Ascending aorta (tissue), 2 donors: ENCODE results near the gene DHX16. TPM values are rescaled to one million over a fixed set of nuclear protein-coding genes. Genes with fewer than 3 reads are reported as not detected.

Experiments used
- DNase-seq, 2 donors: peaks; one replicate each; pipeline ENCODE4 v3.0.0-alpha.2; 2019; ENCODE audit warnings: low spot score in 2 of 2
- H3K27ac ChIP-seq, 2 donors: fragments of 200-600 bp; sonication (generic); one replicate each; pipeline ENCODE4 v1.5.1; 2016 to 2017; ENCODE audit warnings: mild to moderate bottlenecking in 1 of 2
- H3K27me3 ChIP-seq: fragments of 200-600 bp; sonication (generic); one replicate; pipeline ENCODE4 v1.5.1; 2017
- H3K36me3 ChIP-seq, 2 donors: fragments of 200-600 bp; sonication (generic); one replicate each; pipeline ENCODE4 v1.5.1; 2016
- H3K4me1 ChIP-seq, 2 donors: fragments of 200-600 bp; sonication (generic); one replicate each; pipeline ENCODE4 v1.5.1; 2016 to 2017; ENCODE audit warnings: mild to moderate bottlenecking in 1 of 2
- H3K4me3 ChIP-seq, 2 donors: fragments of 200-600 bp; sonication (generic); one replicate each; pipeline ENCODE4 v1.5.1; 2016 to 2017; ENCODE audit warnings: mild to moderate bottlenecking in 1 of 2
- H3K9me3 ChIP-seq, 2 donors: fragments of 200-600 bp; sonication (generic); one replicate each; pipeline ENCODE4 v1.5.1; 2016
- CTCF ChIP-seq, 3 experiments: fragments of 200-600 bp in 2 of 3; fragments of 450-650 bp in 1 of 3; sonication (generic) in 2 of 3; IDR thresholded peaks; one replicate each; pipeline ENCODE4 v1.5.1; 2016 to 2019; ENCODE audit warnings: antibody characterized with exemption in 3 of 3, mild to moderate bottlenecking in 1 of 3, moderate library complexity in 1 of 3
- intact Hi-C: fragments of 100-400 bp; cut with DNase I; formaldehyde crosslinking; loops from one replicate; pipeline ENCODE4 v1.15.1; 2023
- total RNA-seq: library from RNA; depleted of rRNA; stranded (reverse); fragments of >200 nt; gene quantifications from one replicate; pipeline ENCODE4 v1.1.0, GENCODE V29; 2016

Gene DHX16
- total RNA-seq, 1 donor from 2014 or later, result 39.2 TPM

GRCh38 chr6:30643656-30644055 is 29.1 kb downstream of the DHX16 start:
- intact Hi-C loops, result no loop called here
- H3K36me3 ChIP-seq, result peaks cover 12 to 25% of the 10 kb centered on the region in 2 donors
- no peaks in the 10 kb centered on the region for H3K9me3 ChIP-seq
- H3K27me3 ChIP-seq, result no peaks in the 10 kb centered on the region
- no peak overlapping the region for H3K27ac ChIP-seq
- no peak for DNase-seq
- TF ChIP-seq CTCF (IDR thresholded peaks at IDR 0.05), result no peak
- H3K4me1 ChIP-seq, result peaks cover 0 to 12% of the 10 kb centered on the region in 2 donors
- H3K4me3 ChIP-seq, result no peak overlapping the region

GRCh38 chr6:30641048-30641447 is 31.8 kb downstream of the DHX16 start:
- DNase-seq, result no peak
- Histone ChIP-seq H3K4me1 (no peaks in the 10 kb centered on the region), H3K27ac (no peak overlapping the region), H3K9me3 (no peaks in the 10 kb centered on the region), H3K36me3 (peaks cover 12 to 30% of the 10 kb centered on the region in 2 donors), H3K27me3 (no peaks in the 10 kb centered on the region), H3K4me3 (no peak overlapping the region)
- intact Hi-C loops, result no loop called here
- TF ChIP-seq CTCF (IDR thresholded peaks at IDR 0.05), result no peak

GRCh38 chr6:30640481-30640880 is 32.3 kb downstream of the DHX16 start:
- no peak for DNase-seq
- no peak for TF ChIP-seq CTCF (IDR thresholded peaks at IDR 0.05)
- H3K27ac ChIP-seq, result no peak overlapping the region
- intact Hi-C loops, result no loop called here
- no peaks in the 10 kb centered on the region for H3K27me3 ChIP-seq
- H3K36me3 ChIP-seq, result peaks cover 12 to 30% of the 10 kb centered on the region in 2 donors
- H3K4me1 ChIP-seq, result no peaks in the 10 kb centered on the region
- no peak overlapping the region for H3K4me3 ChIP-seq
- no peaks in the 10 kb centered on the region for H3K9me3 ChIP-seq

- H3K27ac ChIP-seq, result no peak overlapping the region
- H3K9me3 ChIP-seq, result no peaks in the 10 kb centered on the region
- peaks cover 12 to 24% of the 10 kb centered on the region in 2 donors for H3K36me3 ChIP-seq
- DNase-seq, result no peak
- H3K4me1 ChIP-seq, result no peaks in the 10 kb centered on the region
- no peak overlapping the region for H3K4me3 ChIP-seq
- TF ChIP-seq CTCF (IDR thresholded peaks at IDR 0.05), result no peak
- no peaks in the 10 kb centered on the region for H3K27me3 ChIP-seq
- intact Hi-C loops, result no loop called here
Measured at GRCh38 chr6:30635834-30636233, 37.0 kb downstream of the DHX16 start.

DNA sequence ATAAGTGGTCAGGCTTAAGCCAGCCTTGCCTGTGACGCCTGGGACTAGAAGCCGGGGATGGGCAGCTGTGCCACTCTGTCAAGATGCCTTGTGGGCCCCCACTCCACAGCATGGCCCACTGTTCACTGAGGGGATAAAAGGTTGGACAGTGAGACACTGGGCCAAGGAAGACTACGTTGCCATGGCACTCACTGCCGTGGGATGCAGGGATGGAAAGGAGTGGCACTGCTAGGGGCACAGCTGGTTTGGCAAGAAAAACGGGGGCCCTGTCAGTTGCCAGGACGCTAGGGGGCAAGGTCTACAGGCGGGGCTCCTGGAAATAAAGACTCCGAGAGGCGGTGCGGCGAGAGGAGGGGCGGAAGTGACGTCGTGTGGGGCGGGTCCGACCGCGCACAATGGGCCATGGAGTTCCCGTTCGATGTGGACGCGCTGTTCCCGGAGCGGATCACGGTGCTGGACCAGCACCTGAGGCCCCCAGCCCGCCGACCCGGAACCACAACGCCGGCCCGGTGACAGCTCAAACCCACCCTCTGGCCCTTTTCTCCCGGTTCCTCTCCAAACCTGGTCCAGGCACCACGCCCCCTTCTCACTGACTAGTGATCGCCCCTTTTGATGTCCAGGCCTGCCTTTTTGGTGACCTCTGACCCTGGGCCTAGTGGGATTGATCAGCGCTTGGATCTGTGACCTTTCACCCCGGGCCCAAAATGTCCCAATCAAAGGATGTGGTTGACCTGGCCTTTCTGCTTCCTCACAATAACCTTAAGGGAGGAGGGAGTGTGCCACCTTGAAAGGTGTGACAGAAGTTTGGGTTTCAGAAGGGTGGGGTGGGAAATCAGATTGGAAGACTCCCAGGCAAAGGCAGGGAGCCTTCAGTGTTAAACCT is 46.1 kb downstream of the DHX16 start, which contains the start of gene ATAT1:
TSS of gene ATAT1 (plus strand) at position 391 of the 883 bp plus-strand sequence.
- intact Hi-C loops, result no loop called here

More for the DNA sequence above, 46.1 kb downstream of the DHX16 start, which contains the start of gene ATAT1:
- peak within 1 kb of the TSS; percentile 84 to 92 for H3K27ac ChIP-seq
- peak within 1 kb of the TSS; percentile 59 to 62 for H3K4me3 ChIP-seq
- H3K27me3 ChIP-seq, result no peaks in the 10 kb centered on the region
- H3K9me3 ChIP-seq, result no peaks in the 10 kb centered on the region
- peak; percentile 55 to 95 for DNase-seq
- peak; percentile 26 to 40 (median 27) for TF ChIP-seq CTCF (IDR thresholded peaks at IDR 0.05)
- peaks cover 26 to 64% of the 10 kb centered on the region in 2 donors for H3K36me3 ChIP-seq
- peaks cover 0 to 8% of the 10 kb centered on the region in 2 donors for H3K4me1 ChIP-seq
